Cortex of kidney (tissue), 1 donor: ENCODE results near the gene TRMT2A.
"Not testable (repeated sequence)": the region's sequence is repeated elsewhere in the genome, so short reads cannot be mapped to it uniquely, and the experiment has no call there.

ENCODE experiments used
- DNase-seq: peaks from one replicate; lab custom pipeline; 2025; lab: John Stamatoyannopoulos, UW

Gene TRMT2A, protein sequence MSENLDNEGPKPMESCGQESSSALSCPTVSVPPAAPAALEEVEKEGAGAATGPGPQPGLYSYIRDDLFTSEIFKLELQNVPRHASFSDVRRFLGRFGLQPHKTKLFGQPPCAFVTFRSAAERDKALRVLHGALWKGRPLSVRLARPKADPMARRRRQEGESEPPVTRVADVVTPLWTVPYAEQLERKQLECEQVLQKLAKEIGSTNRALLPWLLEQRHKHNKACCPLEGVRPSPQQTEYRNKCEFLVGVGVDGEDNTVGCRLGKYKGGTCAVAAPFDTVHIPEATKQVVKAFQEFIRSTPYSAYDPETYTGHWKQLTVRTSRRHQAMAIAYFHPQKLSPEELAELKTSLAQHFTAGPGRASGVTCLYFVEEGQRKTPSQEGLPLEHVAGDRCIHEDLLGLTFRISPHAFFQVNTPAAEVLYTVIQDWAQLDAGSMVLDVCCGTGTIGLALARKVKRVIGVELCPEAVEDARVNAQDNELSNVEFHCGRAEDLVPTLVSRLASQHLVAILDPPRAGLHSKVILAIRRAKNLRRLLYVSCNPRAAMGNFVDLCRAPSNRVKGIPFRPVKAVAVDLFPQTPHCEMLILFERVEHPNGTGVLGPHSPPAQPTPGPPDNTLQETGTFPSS

DNA sequence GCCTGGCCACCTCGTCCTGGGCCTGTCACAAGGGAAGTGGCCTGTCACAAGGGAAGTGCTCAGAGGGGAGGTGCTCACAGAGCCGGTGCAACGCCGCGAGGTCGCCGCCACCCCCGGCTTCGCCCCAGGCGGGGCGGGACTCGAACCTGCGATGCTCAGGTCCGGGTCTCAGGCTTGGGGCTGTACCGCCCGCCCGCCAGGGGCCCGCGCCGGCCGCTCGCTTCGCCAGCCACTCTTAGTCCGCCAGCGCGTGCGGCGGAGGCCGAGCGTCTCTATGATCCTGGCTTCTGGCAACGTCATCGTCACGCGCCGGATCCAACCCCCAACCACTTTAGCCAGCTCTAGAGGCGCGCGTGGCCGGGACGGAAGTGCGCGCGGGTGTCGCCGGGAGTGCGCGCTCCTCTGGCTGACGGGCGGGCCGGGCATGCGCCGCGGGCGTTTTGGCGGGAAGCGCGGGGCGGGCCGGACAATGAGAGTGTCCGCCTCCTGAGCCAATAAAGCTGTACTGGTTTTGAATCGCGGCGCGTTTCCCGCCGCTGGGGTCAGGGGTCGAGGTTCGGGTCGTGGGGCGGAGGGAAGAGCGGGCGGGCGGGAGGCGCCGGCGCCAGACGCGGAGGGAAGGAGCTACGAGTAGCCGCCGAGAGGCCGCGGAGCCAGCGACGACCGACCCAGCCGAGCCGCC, at the start of gene TRMT2A:
Gene TRMT2A, minus strand, starts transcription at position 276 of the 682 bp plus-strand sequence. CDS start 320 bp downstream, outside the sequence.
- peak; percentile 90 for DNase-seq

DNA sequence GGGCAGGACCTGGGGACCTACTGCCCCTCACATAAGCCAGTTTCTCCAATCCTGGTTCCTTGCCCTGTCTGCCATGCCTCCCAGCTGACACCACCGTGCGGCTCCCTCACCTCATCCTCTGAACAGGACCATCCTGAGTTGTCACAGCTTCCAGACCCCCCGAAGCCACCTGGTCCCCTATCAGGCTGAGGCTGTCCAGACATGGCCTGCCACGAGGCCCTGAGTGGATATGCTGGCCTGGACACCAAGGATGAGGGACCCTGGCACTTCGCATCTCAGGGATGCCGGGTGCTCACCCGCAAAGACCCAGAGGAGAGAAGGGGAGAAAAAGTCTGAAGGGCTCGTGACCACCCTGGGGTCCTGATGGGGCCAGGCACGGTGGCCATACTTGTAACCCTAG, 49.7 kb upstream of the TRMT2A start:
- DNase-seq: no peak

DNA sequence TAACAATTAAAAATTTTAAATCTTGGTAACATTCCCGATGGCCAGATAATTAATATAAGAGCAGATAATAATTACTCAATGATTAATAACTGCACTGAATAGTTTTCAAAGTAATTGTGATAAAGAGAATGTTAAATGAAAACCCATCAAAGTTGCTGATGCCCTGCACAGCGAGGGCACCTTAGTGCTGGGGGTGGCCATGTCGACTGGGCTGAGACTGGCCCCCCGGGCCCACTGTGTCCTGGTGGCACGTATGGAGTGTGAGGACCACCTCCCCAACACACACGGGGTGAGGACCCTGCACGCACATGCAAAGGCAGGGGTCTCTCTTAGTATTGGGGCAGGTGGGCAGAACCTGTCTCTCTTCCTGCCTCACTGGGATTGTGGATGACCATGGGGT, 48.9 kb upstream of the TRMT2A start:
- DNase-seq: no peak

DNA sequence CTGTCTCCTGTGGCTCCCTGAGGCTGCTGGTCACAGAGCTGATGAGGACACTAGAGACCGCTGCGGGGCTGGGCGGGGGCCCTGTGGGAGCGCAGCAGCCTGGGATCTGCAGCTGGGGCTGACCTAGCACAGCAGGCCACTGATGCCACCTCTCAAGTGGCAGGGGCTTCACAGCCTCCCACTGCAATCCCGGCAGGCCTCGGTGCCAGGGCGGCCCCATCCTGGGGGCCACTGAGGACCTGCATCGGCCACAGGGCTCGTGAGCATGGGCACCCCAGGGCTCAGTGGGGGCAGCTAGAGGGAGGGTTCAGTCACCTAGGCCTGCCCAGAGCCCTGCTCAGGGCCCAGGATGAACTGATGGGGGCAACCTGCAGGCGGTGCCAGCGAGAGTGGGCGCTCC, 48.4 kb upstream of the TRMT2A start:
- no peak for DNase-seq

DNA sequence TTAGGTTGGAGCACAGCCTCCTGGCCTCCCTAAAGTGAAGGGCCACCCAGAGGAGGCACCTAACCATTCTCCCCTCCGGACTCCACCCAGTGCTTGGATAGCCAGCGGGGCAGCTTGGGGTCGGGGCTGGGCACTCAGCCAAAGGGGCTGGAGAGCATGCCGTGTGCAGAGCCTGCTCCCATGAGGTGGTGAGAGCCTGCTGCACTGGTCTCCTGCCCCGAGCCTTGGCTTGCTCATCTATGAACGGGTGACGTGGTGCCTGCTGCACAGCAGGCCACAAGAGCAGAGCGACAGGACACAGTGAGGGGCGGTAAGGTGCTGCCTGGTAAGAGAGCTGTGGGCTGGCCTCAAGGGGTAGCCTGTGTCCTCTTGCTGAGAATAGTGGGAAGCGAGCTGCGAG, 47.8 kb upstream of the TRMT2A start:
- no peak for DNase-seq

DNA sequence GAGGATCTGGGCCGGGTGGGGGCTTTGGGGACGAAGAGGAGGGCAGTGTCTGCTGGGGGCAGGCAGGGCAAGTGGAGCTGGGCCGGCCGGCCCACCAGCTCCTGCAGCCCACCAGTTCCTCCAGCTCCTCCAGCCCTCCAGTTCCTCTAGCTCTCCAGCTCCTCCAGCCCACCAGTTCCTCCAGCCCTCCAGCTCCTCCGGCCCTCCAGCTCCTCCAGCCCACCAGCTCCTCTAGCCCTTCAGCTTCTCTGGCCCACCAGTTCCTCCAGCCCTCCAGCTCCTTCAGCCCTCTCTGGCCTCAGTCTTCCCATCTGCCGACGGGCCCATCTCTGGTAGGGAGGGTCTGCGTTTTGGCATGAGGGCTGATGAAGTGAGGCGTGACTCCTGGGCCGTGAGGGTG, 43.0 kb upstream of the TRMT2A start:
- DNase-seq: no peak

DNA sequence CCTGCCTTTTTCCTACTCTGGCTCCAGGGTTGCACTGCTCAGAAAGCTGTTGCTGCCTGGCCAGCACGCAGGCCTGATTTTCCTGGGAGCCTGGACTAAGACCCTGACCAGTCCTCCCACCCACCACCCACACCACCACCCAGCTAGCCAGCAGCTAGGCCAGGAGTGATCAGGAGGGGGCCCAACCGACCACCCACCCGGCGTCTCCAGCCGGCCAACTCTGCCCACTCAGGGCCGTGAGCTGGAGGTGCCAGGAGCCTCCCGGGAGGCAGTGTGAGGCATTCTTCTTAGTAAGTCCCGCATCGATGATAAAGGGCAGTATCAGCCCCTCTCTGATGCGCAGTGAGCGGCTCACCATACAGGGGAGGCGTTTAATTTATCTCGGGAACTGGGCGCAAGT, 42.5 kb upstream of the TRMT2A start:
- not testable (repeated sequence) for DNase-seq

DNA sequence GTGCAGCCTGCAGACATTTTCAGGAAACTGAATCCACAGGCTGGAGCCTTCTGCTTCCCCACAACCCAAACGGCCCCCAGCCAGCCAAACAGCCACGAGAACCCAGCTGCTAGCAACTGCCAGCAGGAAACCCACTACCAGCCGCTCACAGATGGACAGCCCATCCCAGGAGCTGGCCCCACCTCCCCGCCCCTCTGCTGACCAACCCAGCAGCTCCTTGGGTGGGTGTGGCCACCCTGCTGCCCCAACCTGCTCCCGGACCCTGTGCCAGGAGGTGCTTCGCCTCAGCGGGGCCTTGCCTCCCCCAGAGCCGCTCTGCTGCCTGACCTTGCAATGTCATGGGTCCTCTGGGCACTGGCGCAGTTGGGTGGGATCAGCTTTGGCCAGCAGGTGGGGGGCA, 42.0 kb upstream of the TRMT2A start:
- DNase-seq: no peak

DNA sequence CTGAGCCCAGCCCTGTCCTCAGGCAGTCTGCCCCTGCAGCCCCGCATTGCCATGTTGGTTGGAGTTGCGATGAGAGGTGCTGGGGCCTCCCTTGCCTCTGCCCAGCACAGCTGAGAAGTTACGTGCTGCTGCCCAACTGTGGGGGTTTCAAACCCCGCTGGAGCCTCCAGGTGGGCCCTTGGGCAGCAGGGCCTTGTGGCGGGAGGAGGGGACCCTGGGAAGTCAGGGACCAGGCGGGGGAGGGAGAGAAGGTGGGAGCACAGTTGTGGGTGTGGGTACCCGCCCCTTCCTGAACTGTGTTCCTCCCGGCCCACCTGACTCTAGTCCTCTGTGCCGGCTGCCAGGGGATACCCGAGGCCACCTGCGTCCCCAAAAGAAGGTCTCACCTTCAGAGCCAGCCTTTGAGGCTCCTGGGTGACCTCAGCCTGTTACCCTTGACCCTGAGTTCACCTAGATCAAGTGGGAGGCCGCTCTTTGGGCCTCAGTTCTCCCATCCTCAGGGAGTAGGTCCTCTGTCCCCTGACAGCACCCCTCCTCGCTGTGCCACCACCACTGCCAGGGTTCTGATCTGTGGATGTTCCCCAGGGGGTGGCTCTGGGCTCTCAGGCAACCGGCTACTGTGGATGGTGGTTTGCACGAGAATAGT, 41.5 kb upstream of the TRMT2A start:
- no peak for DNase-seq

DNA sequence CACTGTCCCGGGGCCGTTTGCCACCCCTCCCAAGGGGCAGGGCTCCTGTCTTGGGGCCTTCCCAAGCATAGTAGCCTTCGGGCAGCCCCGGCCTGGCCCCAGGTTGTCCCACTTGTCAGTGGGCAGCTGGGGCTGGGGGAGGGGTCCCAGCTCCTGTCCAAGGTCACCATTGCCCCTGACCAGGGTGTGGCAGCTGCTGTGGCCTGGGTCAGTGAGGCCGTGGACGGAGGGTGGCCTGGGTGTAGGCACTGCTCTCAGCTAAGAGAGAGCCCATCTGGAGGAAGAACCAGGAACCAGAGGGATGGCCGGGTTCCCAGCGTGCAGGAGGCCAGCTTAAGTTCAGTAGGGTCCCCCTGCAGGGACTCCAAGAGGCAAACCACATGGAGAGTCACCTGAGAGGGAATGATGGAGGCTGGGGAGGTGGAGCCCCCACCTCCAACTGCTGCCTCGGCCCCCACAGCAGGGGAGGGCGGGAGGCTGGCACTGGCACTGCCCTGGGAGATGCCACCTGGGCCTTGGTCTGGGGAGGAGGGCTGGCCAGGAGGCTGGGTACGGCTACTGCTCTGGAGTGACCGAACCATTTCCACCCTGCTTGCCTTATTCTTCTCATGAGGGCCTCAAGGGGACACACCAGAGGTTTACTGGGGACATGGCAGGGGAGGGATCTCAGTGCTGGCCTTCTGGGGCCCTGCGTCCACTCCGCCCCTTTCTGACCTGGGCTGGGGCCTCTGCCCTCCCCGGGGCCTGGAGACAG, 40.6 kb upstream of the TRMT2A start:
- DNase-seq: no peak

DNA sequence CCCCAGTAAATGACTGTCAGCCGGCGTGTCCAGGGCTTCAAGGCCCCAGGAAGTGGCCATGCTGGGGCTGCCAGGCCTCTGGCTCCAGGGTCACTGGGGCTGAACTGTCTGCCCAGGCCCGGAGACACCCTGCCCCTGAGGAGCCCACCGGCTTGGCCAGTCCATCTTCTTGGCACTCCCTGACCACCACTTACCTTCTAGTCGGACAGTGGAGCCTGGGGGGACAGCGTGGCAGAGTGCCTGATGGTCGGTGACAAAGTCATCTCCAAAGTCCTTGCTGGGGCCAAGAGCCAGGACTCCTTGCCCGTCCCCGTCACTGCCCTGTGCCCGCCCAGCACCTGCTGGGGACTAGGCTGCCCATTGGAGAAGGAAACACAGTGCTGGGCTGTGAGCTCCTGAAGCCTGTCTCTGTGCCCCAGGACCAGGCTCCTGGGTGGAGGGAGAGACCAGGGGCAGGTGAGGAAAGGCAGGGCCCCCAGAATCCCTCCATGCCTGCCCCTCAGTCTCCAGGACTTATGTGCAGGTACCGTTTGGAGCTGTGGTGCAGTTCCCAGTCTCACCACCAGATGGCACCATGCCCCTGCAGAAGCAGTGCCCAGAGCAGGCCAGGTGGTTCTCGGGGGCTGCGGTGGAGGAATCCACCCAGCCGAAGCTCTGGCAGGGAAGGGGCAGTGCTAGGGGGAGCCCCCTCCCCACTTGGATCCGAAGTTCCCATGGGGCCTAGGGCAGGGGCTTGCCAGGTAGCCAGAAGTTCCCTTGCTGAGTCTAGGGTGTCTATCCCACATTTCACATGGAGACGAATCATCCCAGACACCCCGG, 39.8 kb upstream of the TRMT2A start:
- no peak for DNase-seq

DNA sequence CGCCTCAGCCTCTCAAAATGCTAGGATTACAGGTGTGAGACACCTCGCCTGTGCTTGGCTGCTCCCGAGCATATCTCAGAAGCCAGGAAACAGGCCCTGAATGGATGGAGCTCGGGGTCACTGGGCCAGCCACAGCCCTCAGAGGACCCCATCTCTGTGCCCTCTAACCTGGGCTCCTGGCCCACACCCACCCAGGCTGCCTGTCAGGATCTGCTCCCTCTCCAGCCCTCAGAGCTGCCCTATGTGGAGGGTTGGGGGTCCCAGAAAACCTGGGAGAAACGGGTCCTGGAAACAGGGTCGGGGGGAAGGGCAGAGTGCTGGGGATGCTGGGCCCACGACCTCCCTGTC, 39.0 kb upstream of the TRMT2A start:
- no peak for DNase-seq

DNA sequence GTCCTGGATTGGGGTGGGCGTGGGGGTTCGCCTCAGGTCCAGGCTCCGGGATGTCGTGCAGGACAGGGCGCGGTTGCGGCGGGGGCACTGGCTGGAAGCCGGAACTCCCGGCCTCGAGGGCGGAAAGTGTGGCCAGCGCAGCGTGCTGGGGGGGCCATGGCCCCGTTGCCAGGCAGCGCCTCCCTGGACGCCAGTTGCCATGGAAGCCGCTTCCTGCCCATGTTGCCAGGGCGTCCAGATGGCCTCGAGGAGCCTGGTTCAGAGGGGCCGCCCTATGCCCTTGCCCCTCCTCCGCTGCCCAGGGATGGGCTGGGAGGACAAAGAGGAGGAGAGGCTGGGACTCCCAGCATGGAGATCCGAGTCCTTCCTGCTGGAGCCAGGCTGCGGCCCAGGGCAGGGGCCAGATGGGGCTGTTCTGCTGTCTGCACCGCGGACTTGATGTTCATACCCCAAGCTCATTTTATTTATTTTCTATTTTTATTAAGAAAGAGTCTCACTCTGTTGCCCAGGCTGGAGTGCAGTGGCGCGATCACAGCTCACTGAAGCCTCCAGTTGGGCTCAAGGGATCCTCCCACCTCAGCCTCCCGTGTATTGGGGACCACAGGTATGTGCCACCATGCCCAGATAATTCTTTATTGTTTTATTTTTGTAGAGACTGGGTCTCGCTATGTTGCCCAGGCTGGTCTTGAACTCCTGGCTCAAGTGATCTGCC, 38.5 kb upstream of the TRMT2A start:
- no peak for DNase-seq

DNA sequence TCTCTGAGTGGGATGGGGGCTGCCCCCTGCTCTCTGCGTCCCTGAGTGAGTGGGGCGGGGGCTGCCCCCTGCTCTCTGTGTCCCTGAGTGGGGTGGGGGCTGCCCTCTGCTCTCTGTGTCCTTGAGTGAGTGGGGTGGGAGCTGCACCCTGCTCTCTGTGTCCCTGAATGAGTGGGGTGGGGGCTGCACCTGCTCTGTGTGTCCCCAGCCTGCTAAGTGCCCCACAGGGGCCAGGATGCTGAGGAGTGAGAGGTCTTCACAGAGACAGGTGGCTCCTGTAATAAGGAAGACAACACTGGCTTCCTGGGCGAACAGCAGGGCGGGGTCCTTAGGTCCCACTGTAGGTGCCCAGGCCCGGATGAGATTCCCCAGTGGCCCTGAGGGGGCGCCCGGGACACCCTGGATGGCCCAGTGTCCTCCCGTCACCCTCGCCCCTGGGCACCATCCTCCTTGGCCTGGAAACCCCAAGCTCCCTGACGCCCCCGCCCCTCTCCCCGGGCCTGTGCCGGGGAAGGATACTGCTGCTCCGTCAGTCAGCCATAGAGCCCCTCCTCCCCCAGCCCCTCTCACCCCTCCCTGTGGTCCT, 37.7 kb upstream of the TRMT2A start:
- DNase-seq: no peak

DNA sequence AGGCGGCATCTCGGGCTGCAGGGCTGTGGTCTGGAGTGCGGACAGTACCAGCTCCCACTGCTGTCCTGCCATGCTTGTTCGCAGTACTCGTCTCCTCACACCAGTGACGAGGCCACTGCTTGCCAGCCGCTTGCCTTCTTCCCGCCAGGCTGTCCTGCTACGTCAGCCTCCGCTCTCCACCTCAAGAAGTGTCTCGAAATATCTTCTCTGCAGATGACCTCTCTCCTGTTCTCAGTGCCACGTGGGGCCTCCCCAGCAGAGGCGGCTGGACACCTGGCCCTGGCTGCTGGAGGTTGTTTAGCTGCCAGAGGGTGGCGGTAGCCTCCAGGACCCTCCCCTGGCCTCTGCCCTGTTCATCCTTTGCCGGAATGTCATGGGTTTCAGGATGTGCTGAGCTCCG, 36.9 kb upstream of the TRMT2A start:
- no peak for DNase-seq

DNA sequence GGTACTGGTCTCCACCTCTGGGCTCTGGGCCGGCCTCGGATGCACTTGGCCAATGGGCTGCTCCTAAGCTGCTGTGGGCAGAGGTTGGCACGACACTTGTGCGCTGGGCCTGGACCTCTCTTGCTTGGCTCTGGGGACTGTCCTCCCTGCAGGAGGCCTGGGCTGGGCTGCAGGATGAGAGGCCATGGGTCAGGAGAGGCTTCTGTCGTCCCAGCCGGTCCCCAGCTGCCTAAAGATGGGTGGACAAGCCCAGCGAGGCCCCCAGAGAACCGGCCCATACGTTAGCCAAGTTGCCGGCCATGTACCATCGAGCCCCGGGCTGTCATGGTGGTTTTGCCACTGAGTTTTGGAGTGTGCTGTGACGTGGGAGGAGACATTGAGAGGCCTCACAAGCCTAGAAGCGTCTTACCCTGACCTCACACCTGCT, 35.5 kb upstream of the TRMT2A start:
- DNase-seq: no peak

DNA sequence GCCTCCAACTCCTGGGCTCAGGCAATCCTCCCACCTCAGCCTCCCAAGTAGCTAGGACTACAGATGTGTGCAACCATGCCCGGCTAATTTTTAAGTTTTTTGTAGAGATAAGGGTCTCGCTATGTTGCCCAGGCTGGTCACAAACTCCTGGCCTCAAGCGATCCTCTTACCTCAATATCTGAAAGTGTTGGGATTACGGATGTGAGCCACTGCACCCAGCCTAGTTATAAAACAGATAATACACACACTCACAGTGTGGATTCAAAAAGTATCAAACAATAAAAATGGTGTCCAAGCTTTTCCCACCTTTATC, 34.2 kb upstream of the TRMT2A start:
- no peak for DNase-seq

DNA sequence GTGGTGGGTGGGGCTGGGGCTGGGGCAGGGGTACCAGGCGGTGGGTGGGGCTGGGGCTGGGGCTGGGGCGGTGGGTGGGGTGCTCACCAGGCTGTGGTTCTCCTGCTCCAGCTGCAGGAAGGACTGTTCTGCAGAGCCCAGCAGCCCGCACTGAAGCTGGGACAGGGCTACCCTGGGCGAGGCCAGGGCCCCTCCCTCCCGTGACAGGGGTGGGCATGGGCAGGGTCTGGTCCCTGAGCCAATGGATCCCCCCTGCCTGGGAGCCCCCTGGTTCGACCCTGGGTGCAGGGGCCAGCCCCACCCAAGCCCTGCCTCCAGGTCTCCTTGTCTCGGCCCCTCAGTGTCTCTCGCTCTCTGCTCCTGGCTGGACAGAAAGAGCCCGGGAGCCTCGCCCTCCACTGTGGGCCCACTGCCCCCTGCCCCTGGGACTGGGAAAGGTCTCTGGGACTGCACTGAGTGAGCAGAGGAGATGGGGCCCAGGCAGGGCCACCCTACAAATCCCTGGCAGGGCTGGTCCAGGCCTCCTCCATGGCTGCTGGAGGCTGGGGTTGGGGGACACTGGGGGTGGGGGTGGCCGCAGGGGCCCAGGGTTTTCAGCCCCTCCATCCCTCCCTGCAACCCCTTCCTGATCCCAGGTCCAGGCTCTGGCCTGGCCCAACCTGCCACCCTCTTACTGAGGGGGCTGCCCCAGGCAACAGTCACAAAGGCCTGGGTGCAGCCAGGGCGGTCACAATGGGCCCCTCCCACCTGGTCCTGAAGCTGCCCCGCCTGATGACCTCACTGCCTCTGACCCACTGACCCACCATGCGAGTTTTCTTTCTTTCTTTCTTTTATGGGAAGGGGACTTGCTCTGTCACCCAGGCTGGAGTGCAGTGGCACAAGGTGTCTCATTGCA, 33.6 kb upstream of the TRMT2A start, which contains the start of gene CCDC188:
Gene CCDC188, minus strand, starts transcription at position 675 of the 895 bp plus-strand sequence. Its CDS starts 69 bp downstream, at position 606.
- DNase-seq: no peak
